ENCODE measurements around the gene SLC19A1.
A peak's percentile ranks its signal among the peaks of the same experiment; 100 is the strongest.

The SLC19A1 gene

DNA sequence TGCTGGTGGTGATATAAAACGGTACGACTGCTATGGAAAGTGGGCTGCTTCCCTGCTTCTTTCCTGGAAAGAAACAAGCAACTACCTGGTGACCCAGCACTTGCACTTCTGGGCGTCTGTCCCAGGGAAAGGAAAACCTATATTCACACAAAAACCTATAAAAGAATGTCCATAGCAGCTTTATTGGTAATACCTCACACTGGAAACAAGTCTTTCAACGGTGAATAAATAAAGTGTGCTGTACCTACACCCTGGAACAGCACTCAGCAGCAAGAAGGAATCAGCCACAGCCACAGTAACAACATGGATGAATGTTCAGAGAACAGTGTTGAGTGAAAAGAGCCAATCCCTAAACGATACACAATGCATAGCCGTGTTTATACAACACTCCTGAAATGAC is 19.9 kb downstream of the SLC19A1 start:
- 96% methylated on average over 6 of the region's 6 CpGs for WGBS
- Histone ChIP-seq H2AK5ac (ENCODE audit: low read length, severe bottlenecking) (no peak overlapping the region), H2BK120ac (ENCODE audit: low read depth, low read length) (no peak overlapping the region), H3K27me3 (ENCODE audit: control insufficient read depth in 1 of 2, insufficient read depth in 1 of 2, low read length in 2 of 2) (no peaks in the 10 kb centered on the region), H3K4me2 (ENCODE audit: low read length, poor library complexity, severe bottlenecking) (no peak overlapping the region), H2AFZ (ENCODE audit: low read depth, low read length) (no peak overlapping the region), H4K91ac (ENCODE audit: low read length) (no peak overlapping the region), H3K4me1 (ENCODE audit: control insufficient read depth, insufficient read depth, low read depth, low read length) (peaks cover 3% of the 10 kb centered on the region), H3K36me3 (ENCODE audit: control insufficient read depth in 1 of 2, insufficient read depth in 2 of 2, low read depth in 1 of 2, low read length in 2 of 2) (peaks cover 17 to 27% of the 10 kb centered on the region in 2 experiments), H3K9ac (ENCODE audit: low read length) (no peak overlapping the region), H3K4me3 (ENCODE audit: insufficient read depth in 1 of 2, low read depth in 1 of 2, low read length in 2 of 2) (no peak overlapping the region), H3K18ac (ENCODE audit: low read depth in 1 of 2, low read length in 2 of 2) (no peak overlapping the region), H2BK15ac (ENCODE audit: low read depth, poor library complexity, severe bottlenecking) (no peak overlapping the region), H4K8ac (ENCODE audit: low read length) (no peak overlapping the region), H3K79me1 (replicated peaks; ENCODE audit: low read length, poor library complexity, severe bottlenecking) (peaks cover 2% of the 10 kb centered on the region), H2BK12ac (ENCODE audit: low read length in 2 of 2) (no peak overlapping the region), H3K23ac (ENCODE audit: low read length in 2 of 2) (no peak overlapping the region), H3K4ac (ENCODE audit: low read depth in 1 of 2, low read length in 2 of 2) (no peak overlapping the region), H3K14ac (ENCODE audit: low read length in 2 of 2) (no peak overlapping the region), H3K27ac (ENCODE audit: low read length, poor library complexity, severe bottlenecking) (no peak overlapping the region), H2BK5ac (ENCODE audit: low read depth, low read length, poor library complexity, severe bottlenecking) (no peak overlapping the region), H3K9me3 (ENCODE audit: control insufficient read depth, low read length) (peaks cover 40% of the 10 kb centered on the region)
- DNase-seq: no peak

DNA sequence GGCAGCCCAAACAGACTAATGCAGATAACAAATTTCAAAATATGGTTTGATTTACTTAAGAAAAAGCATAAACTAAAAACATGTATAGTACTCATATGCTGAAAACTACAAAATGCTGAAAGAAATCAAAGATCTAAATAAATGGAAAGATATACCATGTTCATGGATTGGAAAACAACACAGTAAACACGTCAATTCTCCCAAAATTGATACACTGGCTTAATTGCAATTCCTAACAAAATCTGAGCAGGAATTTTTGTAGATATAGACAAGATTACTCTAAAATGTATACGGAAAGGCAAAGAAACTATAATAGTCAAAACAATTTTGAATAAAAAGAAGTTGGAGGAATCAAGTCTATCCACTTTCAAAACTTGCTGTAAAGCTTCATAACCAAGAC is 21.0 kb downstream of the SLC19A1 start:
- no peak overlapping the region for H3K4me3 ChIP-seq (ENCODE audit: insufficient read depth in 1 of 2, low read depth in 1 of 2, low read length in 2 of 2)
- no peak overlapping the region for H4K91ac ChIP-seq (ENCODE audit: low read length)
- H2BK12ac ChIP-seq (ENCODE audit: low read length in 2 of 2): no peak overlapping the region
- H2BK15ac ChIP-seq (ENCODE audit: low read depth, poor library complexity, severe bottlenecking): no peak overlapping the region
- no peak overlapping the region for H3K14ac ChIP-seq (ENCODE audit: low read length in 2 of 2)
- H3K4me2 ChIP-seq (ENCODE audit: low read length, poor library complexity, severe bottlenecking): no peak overlapping the region
- no peak overlapping the region for H2AFZ ChIP-seq (ENCODE audit: low read depth, low read length)
- no peaks in the 10 kb centered on the region for H3K27me3 ChIP-seq (ENCODE audit: control insufficient read depth in 1 of 2, insufficient read depth in 1 of 2, low read length in 2 of 2)
- WGBS: no CpG with 5 or more reads among the region's 2 CpGs
- H3K18ac ChIP-seq (ENCODE audit: low read depth in 1 of 2, low read length in 2 of 2): no peak overlapping the region
- H4K8ac ChIP-seq (ENCODE audit: low read length): no peak overlapping the region
- H2BK5ac ChIP-seq (ENCODE audit: low read depth, low read length, poor library complexity, severe bottlenecking): no peak overlapping the region
- H3K9ac ChIP-seq (ENCODE audit: low read length): no peak overlapping the region
- peaks cover 6% of the 10 kb centered on the region for H3K79me1 ChIP-seq (replicated peaks; ENCODE audit: low read length, poor library complexity, severe bottlenecking)
- no peak overlapping the region for H3K27ac ChIP-seq (ENCODE audit: low read length, poor library complexity, severe bottlenecking)
- no peak overlapping the region for H2BK120ac ChIP-seq (ENCODE audit: low read depth, low read length)
- no peak overlapping the region for H2AK5ac ChIP-seq (ENCODE audit: low read length, severe bottlenecking)
- H3K36me3 ChIP-seq (ENCODE audit: control insufficient read depth in 1 of 2, insufficient read depth in 2 of 2, low read depth in 1 of 2, low read length in 2 of 2): peaks cover 17 to 33% of the 10 kb centered on the region in 2 experiments
- H3K4me1 ChIP-seq (ENCODE audit: control insufficient read depth, insufficient read depth, low read depth, low read length): peaks cover 2% of the 10 kb centered on the region
- H3K23ac ChIP-seq (ENCODE audit: low read length in 2 of 2): no peak overlapping the region
- H3K9me3 ChIP-seq (ENCODE audit: control insufficient read depth, low read length): peaks cover 40% of the 10 kb centered on the region
- H3K4ac ChIP-seq (ENCODE audit: low read depth in 1 of 2, low read length in 2 of 2): no peak overlapping the region
- DNase-seq: no peak

DNA sequence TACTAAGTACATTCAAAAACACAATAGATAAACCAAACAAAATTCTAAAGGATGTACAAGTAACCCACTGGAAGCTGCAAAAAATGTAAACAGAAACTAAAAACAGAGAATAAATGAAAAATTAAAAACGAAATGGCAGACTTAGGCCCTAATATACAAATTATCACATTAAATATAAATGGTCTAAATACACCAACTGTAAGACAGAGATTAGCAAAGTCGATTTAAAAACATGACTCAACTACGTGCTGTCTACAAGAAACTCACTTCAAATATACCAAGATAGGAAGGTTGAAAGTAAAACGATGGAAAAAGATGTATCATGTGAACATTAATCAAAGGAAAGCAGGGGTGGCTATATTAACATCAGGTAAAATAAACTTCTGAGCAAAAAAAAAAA is 23.1 kb downstream of the SLC19A1 start:
- Histone ChIP-seq H2AK5ac (ENCODE audit: low read length, severe bottlenecking) (no peak overlapping the region), H3K4ac (ENCODE audit: low read depth in 1 of 2, low read length in 2 of 2) (no peak overlapping the region), H4K91ac (ENCODE audit: low read length) (no peak overlapping the region), H3K27ac (ENCODE audit: low read length, poor library complexity, severe bottlenecking) (no peak overlapping the region), H4K8ac (ENCODE audit: low read length) (no peak overlapping the region), H3K9me3 (ENCODE audit: control insufficient read depth, low read length) (peaks cover 40% of the 10 kb centered on the region), H3K14ac (ENCODE audit: low read length in 2 of 2) (no peak overlapping the region), H2BK5ac (ENCODE audit: low read depth, low read length, poor library complexity, severe bottlenecking) (no peak overlapping the region), H3K18ac (ENCODE audit: low read depth in 1 of 2, low read length in 2 of 2) (no peak overlapping the region), H3K23ac (ENCODE audit: low read length in 2 of 2) (no peak overlapping the region), H3K36me3 (ENCODE audit: control insufficient read depth in 1 of 2, insufficient read depth in 2 of 2, low read depth in 1 of 2, low read length in 2 of 2) (peaks cover 12 to 43% of the 10 kb centered on the region in 2 experiments), H2BK120ac (ENCODE audit: low read depth, low read length) (no peak overlapping the region), H3K4me2 (ENCODE audit: low read length, poor library complexity, severe bottlenecking) (no peak overlapping the region), H3K27me3 (ENCODE audit: control insufficient read depth in 1 of 2, insufficient read depth in 1 of 2, low read length in 2 of 2) (no peaks in the 10 kb centered on the region), H3K79me1 (replicated peaks; ENCODE audit: low read length, poor library complexity, severe bottlenecking) (peaks cover 8% of the 10 kb centered on the region), H3K4me3 (ENCODE audit: insufficient read depth in 1 of 2, low read depth in 1 of 2, low read length in 2 of 2) (peak overlapping the region in 1 of 2 experiments; percentile 2), H3K4me1 (ENCODE audit: control insufficient read depth, insufficient read depth, low read depth, low read length) (no peaks in the 10 kb centered on the region), H2AFZ (ENCODE audit: low read depth, low read length) (no peak overlapping the region), H2BK12ac (ENCODE audit: low read length in 2 of 2) (no peak overlapping the region), H3K9ac (ENCODE audit: low read length) (no peak overlapping the region), H2BK15ac (ENCODE audit: low read depth, poor library complexity, severe bottlenecking) (no peak overlapping the region)
- DNase-seq: no peak
- no CpG with 5 or more reads among the region's 4 CpGs for WGBS

DNA sequence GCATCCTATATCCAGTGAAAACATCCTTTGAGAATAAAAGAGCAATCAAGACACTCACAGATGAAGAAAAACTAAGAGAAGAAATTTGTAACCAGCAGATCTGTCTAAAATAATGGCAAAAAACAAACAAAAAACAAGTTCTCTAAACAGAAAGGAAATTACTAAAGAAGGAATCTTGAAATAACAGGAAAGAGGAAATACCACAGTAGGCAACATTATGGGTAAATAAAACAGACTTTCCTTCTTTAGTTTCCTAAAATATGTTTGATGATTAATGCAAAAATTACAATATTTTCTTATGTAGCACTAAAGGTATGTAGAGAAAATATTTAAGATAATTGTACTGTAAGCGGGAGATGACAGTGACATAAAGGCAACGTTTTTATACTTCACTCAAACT is 23.5 kb downstream of the SLC19A1 start:
- H3K27me3 ChIP-seq (ENCODE audit: control insufficient read depth in 1 of 2, insufficient read depth in 1 of 2, low read length in 2 of 2): no peaks in the 10 kb centered on the region
- H3K4me1 ChIP-seq (ENCODE audit: control insufficient read depth, insufficient read depth, low read depth, low read length): no peaks in the 10 kb centered on the region
- H3K4me2 ChIP-seq (ENCODE audit: low read length, poor library complexity, severe bottlenecking): no peak overlapping the region
- no peak overlapping the region for H3K27ac ChIP-seq (ENCODE audit: low read length, poor library complexity, severe bottlenecking)
- H2AK5ac ChIP-seq (ENCODE audit: low read length, severe bottlenecking): no peak overlapping the region
- H3K14ac ChIP-seq (ENCODE audit: low read length in 2 of 2): no peak overlapping the region
- no peak overlapping the region for H3K4ac ChIP-seq (ENCODE audit: low read depth in 1 of 2, low read length in 2 of 2)
- H3K79me1 ChIP-seq (replicated peaks; ENCODE audit: low read length, poor library complexity, severe bottlenecking): peaks cover 8% of the 10 kb centered on the region
- H2BK5ac ChIP-seq (ENCODE audit: low read depth, low read length, poor library complexity, severe bottlenecking): no peak overlapping the region
- no peak overlapping the region for H4K91ac ChIP-seq (ENCODE audit: low read length)
- no peak overlapping the region for H3K23ac ChIP-seq (ENCODE audit: low read length in 2 of 2)
- no peak overlapping the region for H2AFZ ChIP-seq (ENCODE audit: low read depth, low read length)
- no peak overlapping the region for H2BK15ac ChIP-seq (ENCODE audit: low read depth, poor library complexity, severe bottlenecking)
- H3K36me3 ChIP-seq (ENCODE audit: control insufficient read depth in 1 of 2, insufficient read depth in 2 of 2, low read depth in 1 of 2, low read length in 2 of 2): peaks cover 14 to 44% of the 10 kb centered on the region in 2 experiments
- no peak overlapping the region for H2BK12ac ChIP-seq (ENCODE audit: low read length in 2 of 2)
- 83% methylated on average over 1 of the region's 2 CpGs for WGBS
- H3K9ac ChIP-seq (ENCODE audit: low read length): no peak overlapping the region
- no peak overlapping the region for H3K18ac ChIP-seq (ENCODE audit: low read depth in 1 of 2, low read length in 2 of 2)
- DNase-seq: no peak
- no peak overlapping the region for H4K8ac ChIP-seq (ENCODE audit: low read length)
- H2BK120ac ChIP-seq (ENCODE audit: low read depth, low read length): no peak overlapping the region
- peaks cover 40% of the 10 kb centered on the region for H3K9me3 ChIP-seq (ENCODE audit: control insufficient read depth, low read length)
- H3K4me3 ChIP-seq (ENCODE audit: insufficient read depth in 1 of 2, low read depth in 1 of 2, low read length in 2 of 2): no peak overlapping the region

Data from mesenchymal stem cell (in vitro differentiated cells and primary cell).